NCI-H2081 treated with DMSO at 0.1 percent for 48 hours (cell line): ENCODE measurements around the gene SCAP.
"Not testable (repeated sequence)": the region's sequence is repeated elsewhere in the genome, so short reads cannot be mapped to it uniquely, and the experiment has no call there.

Experiments
- DNase-seq: peaks from one replicate; lab custom pipeline; 2025; lab: John Stamatoyannopoulos, UW

Gene SCAP

GRCh38 chr3:47394881-47395280 lies 80.9 kb downstream of the SCAP start:
- DNase-seq: no peak

- no peak for DNase-seq
Measured at GRCh38 chr3:47394140-47394870, 81.4 kb downstream of the SCAP start.

- DNase-seq: no peak
Measured at GRCh38 chr3:47392933-47393332, 82.8 kb downstream of the SCAP start.

GRCh38 chr3:47385796-47386195 lies 89.9 kb downstream of the SCAP start:
- DNase-seq: no peak

- DNase-seq: no peak
Measured at GRCh38 chr3:47385007-47385406, 90.7 kb downstream of the SCAP start.

- no peak for DNase-seq
Measured at GRCh38 chr3:47384425-47384824, 91.3 kb downstream of the SCAP start.

- no peak for DNase-seq
Measured at GRCh38 chr3:47381317-47382157, 94.2 kb downstream of the SCAP start.

- DNase-seq: peak; percentile 61
Measured at GRCh38 chr3:47380601-47381316, 95.0 kb downstream of the SCAP start, which contains the start of gene PTPN23. PTPN23 (plus strand) TSS chr3:47381021; CDS start chr3:47381097, 76 bp downstream.

- no peak for DNase-seq
Measured at GRCh38 chr3:47380026-47380600, 95.6 kb downstream of the SCAP start.

- DNase-seq: no peak
Measured at GRCh38 chr3:47379411-47379899, 96.3 kb downstream of the SCAP start.

- no peak for DNase-seq
Measured at GRCh38 chr3:47378869-47379268, 96.9 kb downstream of the SCAP start.

GRCh38 chr3:47377186-47377585 lies 98.6 kb downstream of the SCAP start:
- no peak for DNase-seq

GRCh38 chr3:47376393-47376792 lies 99.3 kb downstream of the SCAP start:
- no peak for DNase-seq

GRCh38 chr3:47374587-47374986 lies 101.2 kb downstream of the SCAP start:
- no peak for DNase-seq

GRCh38 chr3:47370887-47371697 lies 104.6 kb downstream of the SCAP start:
- no peak for DNase-seq

- not testable (repeated sequence) for DNase-seq
Measured at GRCh38 chr3:47370020-47370419, 105.7 kb downstream of the SCAP start.

- DNase-seq: no peak
Measured at GRCh38 chr3:47367631-47368030, 108.1 kb downstream of the SCAP start.

GRCh38 chr3:47366833-47367232 lies 108.9 kb downstream of the SCAP start:
- no peak for DNase-seq

- no peak for DNase-seq
Measured at GRCh38 chr3:47365213-47366153, 110.3 kb downstream of the SCAP start.
